ENCODE results near the gene WFDC8.

DNA sequence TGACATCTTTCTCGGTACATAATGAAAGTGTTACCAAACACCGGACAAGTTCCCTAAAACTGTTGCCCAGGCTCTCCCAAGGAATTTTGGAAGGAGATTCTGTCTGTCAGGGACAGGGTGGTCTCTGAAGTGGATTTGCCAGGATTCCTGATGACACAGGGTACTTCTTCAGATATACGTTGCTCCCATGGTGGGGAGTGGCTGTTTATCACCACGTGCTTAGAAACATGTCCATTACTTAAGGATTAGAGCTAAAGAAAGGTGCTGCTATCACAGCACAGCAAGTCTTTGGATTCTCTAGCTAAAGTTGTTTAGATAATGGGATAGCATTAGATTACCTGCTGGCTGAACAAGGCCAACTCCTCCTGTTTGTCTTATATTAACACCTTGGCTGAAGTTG lies 70.0 kb downstream of the WFDC8 start:
- TF ChIP-seq POLR2A (IDR thresholded peaks at IDR 0.05; ENCODE audit: low read depth, low read length) (no peak), EZH2 (IDR thresholded peaks at IDR 0.05; ENCODE audit: borderline replicate concordance, low read depth, low read length, severe bottlenecking) (no peak)

Measured in endothelial cell of umbilical vein (primary cell).